AG04449 (cell line): ENCODE results near the gene ZAR1L.

Source experiments
- CTCF ChIA-PET: fragments of 350-600 bp; formaldehyde crosslinking; extraction: SDS; loops from one replicate; lab custom pipeline; 2021; ENCODE audit warnings: antibody characterized with exemption; lab: Yijun Ruan, JAX
- POLR2A ChIA-PET: fragments of 400-600, 350-600 bp; formaldehyde crosslinking; extraction: SDS; loops from one replicate; lab custom pipeline; 2020; ENCODE audit warnings: antibody characterized with exemption, inconsistent platforms; lab: Yijun Ruan, JAX
- DNase-seq: peaks from one replicate; pipeline ENCODE4 v3.0.0-alpha.2; 2010; ENCODE audit warnings: low read depth, low spot score
- H3K4me3 ChIP-seq: 2 replicates; pipeline ENCODE4 v1.5.1; 2011; ENCODE audit warnings: low read depth, mild to moderate bottlenecking, control low read depth, low read length
- CTCF ChIP-seq: IDR thresholded peaks from one replicate; pipeline ENCODE4 v1.5.1; 2011; ENCODE audit warnings: mild to moderate bottlenecking, moderate library complexity, low read length, control low read depth, inconsistent platforms; ENCODE audit not compliant: insufficient read depth; ENCODE audit errors: missing control alignments

The ZAR1L gene

GRCh38 chr13:32278426-32278825 is 36.7 kb downstream of the ZAR1L start:
- peak; percentile 14 for DNase-seq
- TF ChIP-seq CTCF = no peak
- H3K4me3 ChIP-seq = no peak overlapping the region
- CTCF ChIA-PET = no interaction called here
- POLR2A ChIA-PET = no interaction called here

GRCh38 chr13:32277839-32278238 is 37.3 kb downstream of the ZAR1L start:
- H3K4me3 ChIP-seq = no peak overlapping the region
- DNase-seq = no peak
- no peak for TF ChIP-seq CTCF
- POLR2A ChIA-PET = no interaction called here
- CTCF ChIA-PET = interaction anchor here (1.1 to 1.8 kb wide), 3 partner anchors 9 to 112 kb away, joined by 3 to 5 read pairs (median 5); no protein-coding TSS in a partner anchor

- no peak overlapping the region for H3K4me3 ChIP-seq
- no peak for DNase-seq
- POLR2A ChIA-PET = no interaction called here
- no peak for TF ChIP-seq CTCF
- CTCF ChIA-PET = no interaction called here
Observed at GRCh38 chr13:32272021-32272683, 43.0 kb downstream of the ZAR1L start.

- POLR2A ChIA-PET = no interaction called here
- no peak for DNase-seq
- no peak overlapping the region for H3K4me3 ChIP-seq
- TF ChIP-seq CTCF = no peak
- CTCF ChIA-PET = interaction anchor here (1.3 to 1.8 kb wide), 2 partner anchors 9 to 13 kb away, joined by 3 to 5 read pairs; no protein-coding TSS in a partner anchor
Observed at GRCh38 chr13:32267836-32268439, 47.2 kb downstream of the ZAR1L start.

- POLR2A ChIA-PET = no interaction called here
- no peak overlapping the region for H3K4me3 ChIP-seq
- no peak for DNase-seq
- TF ChIP-seq CTCF = no peak
- CTCF ChIA-PET = no interaction called here
Observed at GRCh38 chr13:32266130-32266529, 49.0 kb downstream of the ZAR1L start.

- ChIA-PET CTCF (no interaction called here), POLR2A (no interaction called here)
- TF ChIP-seq CTCF = no peak
- H3K4me3 ChIP-seq = no peak overlapping the region
- no peak for DNase-seq
Observed at GRCh38 chr13:32265726-32266125, 49.4 kb downstream of the ZAR1L start.
